Activated naive CD8-positive, alpha-beta T cell treated with anti-CD3 and anti-CD28 coated beads, Interleukin-2, amount 50 U/mL, for 24 hours (primary cell): Measurements from ENCODE around the gene NLRC3.
"Not testable (repeated sequence)": the region's sequence is repeated elsewhere in the genome, so short reads cannot be mapped to it uniquely, and the experiment has no call there.

Source experiments
- ATAC-seq: fragments of 150-1000 bp; cut with Tn5 transposase; one replicate; pipeline ENCODE4 v1.10.0; 2021
- DNase-seq: peaks from one replicate; pipeline ENCODE4 v3.0.0; 2021
- H3K27ac Mint-ChIP-seq: one replicate; pipeline ENCODE4 v1.8.0; 2021; ENCODE audit warnings: mild to moderate bottlenecking, mixed read lengths
- H3K27me3 Mint-ChIP-seq: one replicate; pipeline ENCODE4 v1.8.0; 2021; ENCODE audit warnings: mixed read lengths
- H3K36me3 Mint-ChIP-seq: one replicate; pipeline ENCODE4 v1.8.0; 2021; ENCODE audit warnings: low read depth, mixed read lengths
- H3K4me1 Mint-ChIP-seq: one replicate; pipeline ENCODE4 v1.8.0; 2021; ENCODE audit warnings: mixed read lengths
- H3K4me3 Mint-ChIP-seq: one replicate; pipeline ENCODE4 v1.8.0; 2021; ENCODE audit warnings: mild to moderate bottlenecking, moderate library complexity, mixed read lengths
- H3K9me3 Mint-ChIP-seq: one replicate; pipeline ENCODE4 v1.8.0; 2021; ENCODE audit warnings: mixed read lengths

Gene NLRC3

DNA sequence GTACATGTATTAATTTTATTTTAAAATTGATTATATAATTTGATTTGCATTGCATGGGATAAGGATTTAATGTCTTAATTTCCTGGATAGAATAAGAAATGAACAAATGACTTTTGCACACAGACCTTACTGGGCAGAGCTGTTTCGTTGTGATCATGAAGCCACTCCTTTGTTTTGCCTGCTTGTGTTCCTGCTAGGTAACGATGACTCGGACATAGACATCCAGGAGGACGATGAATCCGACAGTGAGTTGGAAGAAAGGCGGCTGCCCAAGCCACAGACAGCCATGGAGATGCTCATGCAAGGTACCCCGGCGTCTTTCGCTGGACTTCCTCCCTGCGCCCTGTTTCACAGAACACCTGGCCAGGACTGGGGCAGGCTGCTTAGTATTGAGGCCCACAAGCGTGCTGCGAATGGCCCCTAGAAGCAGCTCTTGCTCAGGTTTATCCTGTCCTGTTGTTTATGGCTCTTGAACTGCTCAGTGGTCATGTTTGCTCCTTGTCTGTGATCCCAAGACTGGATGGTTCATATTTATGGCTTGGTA is 46.8 kb downstream of the NLRC3 start:
- no peaks in the 10 kb centered on the region for H3K9me3 Mint-ChIP-seq
- no peaks in the 10 kb centered on the region for H3K4me1 Mint-ChIP-seq
- peaks cover 8% of the 10 kb centered on the region for H3K36me3 Mint-ChIP-seq
- ATAC-seq (no peak), DNase-seq (no peak)
- no peak overlapping the region for H3K4me3 Mint-ChIP-seq
- no peak overlapping the region for H3K27ac Mint-ChIP-seq
- H3K27me3 Mint-ChIP-seq: no peaks in the 10 kb centered on the region

DNA sequence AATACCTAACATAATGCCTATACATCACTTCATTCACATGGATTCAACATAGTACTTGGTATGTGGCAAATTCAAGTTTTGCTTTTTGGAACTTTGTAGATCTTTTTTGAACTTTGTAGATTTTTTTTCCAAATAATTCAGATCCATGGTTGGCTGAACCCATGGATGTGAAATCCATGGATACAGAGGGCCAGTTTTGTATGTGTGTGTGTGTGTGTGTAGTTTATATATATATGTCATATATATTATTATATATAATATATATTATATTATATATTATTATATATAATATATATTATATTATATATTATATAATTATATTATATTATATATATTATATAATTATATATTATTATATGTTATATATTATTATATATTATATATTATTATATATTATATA is 48.0 kb downstream of the NLRC3 start:
- Mint-ChIP-seq H3K4me3 (no peak overlapping the region), H3K9me3 (no peaks in the 10 kb centered on the region), H3K4me1 (no peaks in the 10 kb centered on the region), H3K27ac (no peak overlapping the region), H3K36me3 (peaks cover 8% of the 10 kb centered on the region), H3K27me3 (no peaks in the 10 kb centered on the region)
- ATAC-seq (no peak), DNase-seq (no peak)

DNA sequence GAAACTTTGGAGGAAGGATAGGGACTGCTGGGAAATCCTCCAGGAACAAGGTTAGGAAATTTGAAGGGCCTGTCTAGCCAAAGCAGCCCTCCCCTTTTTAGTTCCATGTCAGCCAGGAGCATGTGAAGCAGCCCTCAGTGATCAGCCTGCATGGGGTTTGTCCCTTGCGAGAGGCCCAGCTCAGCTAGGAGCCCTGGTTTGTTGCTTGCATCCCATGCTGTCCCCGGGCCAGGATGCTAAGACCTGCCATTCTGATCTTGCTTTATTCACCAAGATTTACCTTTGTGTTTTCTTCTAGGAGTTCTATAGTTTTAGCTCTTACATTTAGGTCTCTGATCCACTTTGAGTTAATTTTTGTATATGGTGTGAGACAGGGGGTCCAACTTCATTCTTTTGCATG is 48.8 kb downstream of the NLRC3 start:
- no peaks in the 10 kb centered on the region for H3K4me1 Mint-ChIP-seq
- no peaks in the 10 kb centered on the region for H3K9me3 Mint-ChIP-seq
- H3K36me3 Mint-ChIP-seq: peaks cover 8% of the 10 kb centered on the region
- DNase-seq: no peak
- no peak overlapping the region for H3K4me3 Mint-ChIP-seq
- no peak overlapping the region for H3K27ac Mint-ChIP-seq
- no peak for ATAC-seq
- H3K27me3 Mint-ChIP-seq: no peaks in the 10 kb centered on the region

DNA sequence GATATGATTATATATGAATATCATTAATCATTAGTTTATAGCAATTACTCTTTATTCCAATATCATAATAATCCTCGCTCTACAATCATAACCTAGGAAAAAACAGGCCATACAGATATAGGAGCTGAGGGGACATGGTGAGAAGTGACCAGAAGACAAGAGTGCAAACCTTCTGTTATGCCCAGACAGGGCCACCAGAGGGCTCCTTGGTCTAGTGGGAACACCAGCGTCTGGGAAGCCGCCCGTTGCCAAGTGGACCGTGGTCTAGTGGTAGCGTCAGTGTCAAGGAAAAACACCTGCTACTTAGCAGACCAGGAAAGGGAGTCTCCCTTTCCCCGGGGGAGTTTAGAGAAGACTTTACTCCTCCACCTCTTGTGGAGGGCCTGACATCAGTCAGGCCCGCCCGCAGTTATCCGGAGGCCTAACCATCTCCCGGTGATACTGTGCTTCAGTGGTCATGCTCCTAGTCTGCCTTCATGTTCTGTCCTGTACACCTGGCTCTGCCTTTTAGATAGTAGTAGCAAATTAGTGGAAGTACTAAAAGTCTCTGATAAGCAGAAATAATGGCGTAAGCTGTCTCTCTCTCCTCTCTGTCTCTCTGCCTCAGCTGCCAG is 49.9 kb downstream of the NLRC3 start:
- not testable (repeated sequence) for H3K27ac Mint-ChIP-seq, H3K27me3 Mint-ChIP-seq, H3K4me1 Mint-ChIP-seq, H3K9me3 Mint-ChIP-seq, ATAC-seq, H3K36me3 Mint-ChIP-seq, H3K4me3 Mint-ChIP-seq
- peak; percentile 74 for DNase-seq

DNA sequence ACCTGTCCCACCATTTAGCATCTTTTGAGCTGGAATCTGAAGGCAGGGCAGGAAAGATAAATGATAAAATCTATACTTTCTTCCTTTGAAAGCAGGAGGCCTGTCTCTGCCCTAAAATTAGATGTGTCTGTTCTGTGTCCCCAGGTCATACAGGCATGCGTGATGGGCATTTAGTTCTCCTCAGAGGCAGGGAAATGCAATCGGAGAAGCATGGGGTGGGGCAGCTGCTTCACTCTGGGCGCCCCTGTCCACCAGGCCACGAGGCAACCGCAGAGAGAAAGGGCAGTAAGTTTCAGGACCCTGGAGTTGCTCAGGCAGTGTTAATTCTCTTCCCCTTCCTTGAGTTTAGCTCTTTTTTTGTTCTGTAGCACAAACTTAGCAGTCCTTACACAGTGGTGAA is 51.3 kb downstream of the NLRC3 start:
- no peak for DNase-seq
- ATAC-seq: no peak
- Mint-ChIP-seq H3K36me3 (peaks cover 7% of the 10 kb centered on the region), H3K27ac (no peak overlapping the region), H3K27me3 (no peaks in the 10 kb centered on the region), H3K4me1 (no peaks in the 10 kb centered on the region), H3K4me3 (no peak overlapping the region), H3K9me3 (no peaks in the 10 kb centered on the region)

DNA sequence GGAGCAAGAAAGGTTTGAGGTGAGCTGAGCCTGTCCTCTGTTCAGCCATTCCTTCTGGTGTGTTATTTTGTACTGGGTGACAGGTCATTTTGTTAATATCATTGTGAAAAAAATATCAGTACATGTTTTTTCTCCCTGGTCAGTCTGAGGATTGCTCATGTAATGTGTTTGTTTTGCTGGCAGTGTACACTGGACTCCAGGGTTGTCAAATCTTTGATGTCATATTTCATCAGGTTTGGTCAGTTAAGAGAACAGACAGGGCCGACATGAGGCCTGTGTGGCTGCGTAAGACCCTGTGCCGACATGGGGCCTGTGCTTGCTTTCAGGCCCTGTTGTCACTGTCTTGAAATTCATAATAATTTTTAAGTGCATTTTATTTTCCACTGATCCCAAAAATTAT is 53.9 kb downstream of the NLRC3 start:
- no peaks in the 10 kb centered on the region for H3K9me3 Mint-ChIP-seq
- ATAC-seq (no peak), DNase-seq (no peak)
- H3K36me3 Mint-ChIP-seq: peaks cover 11% of the 10 kb centered on the region
- H3K27ac Mint-ChIP-seq: no peak overlapping the region
- H3K4me1 Mint-ChIP-seq: no peaks in the 10 kb centered on the region
- no peak overlapping the region for H3K4me3 Mint-ChIP-seq
- H3K27me3 Mint-ChIP-seq: no peaks in the 10 kb centered on the region

DNA sequence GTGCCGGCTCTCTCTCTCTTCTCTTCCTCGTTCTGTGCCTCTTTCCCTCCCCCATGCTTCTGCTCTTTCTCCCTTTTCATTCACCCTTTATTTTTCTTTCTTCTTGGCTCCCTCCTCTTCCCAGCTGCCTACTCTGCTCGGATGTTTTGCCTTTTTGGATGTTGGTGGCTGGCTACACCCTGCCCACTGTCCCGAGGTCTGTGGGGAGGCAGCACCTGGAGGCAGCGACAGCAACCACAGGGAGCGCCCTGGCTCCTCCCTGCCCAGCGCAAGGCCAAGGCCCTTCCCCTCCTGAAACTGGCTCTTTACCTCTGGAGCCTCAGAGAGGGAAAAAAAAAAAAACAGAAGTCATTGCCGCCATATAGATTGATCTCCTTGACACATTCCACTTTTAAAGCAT is 56.4 kb downstream of the NLRC3 start:
- Mint-ChIP-seq H3K4me1 (no peaks in the 10 kb centered on the region), H3K27me3 (no peaks in the 10 kb centered on the region), H3K27ac (no peak overlapping the region), H3K36me3 (peaks cover 15% of the 10 kb centered on the region), H3K4me3 (no peak overlapping the region), H3K9me3 (no peaks in the 10 kb centered on the region)
- ATAC-seq (no peak), DNase-seq (no peak)

DNA sequence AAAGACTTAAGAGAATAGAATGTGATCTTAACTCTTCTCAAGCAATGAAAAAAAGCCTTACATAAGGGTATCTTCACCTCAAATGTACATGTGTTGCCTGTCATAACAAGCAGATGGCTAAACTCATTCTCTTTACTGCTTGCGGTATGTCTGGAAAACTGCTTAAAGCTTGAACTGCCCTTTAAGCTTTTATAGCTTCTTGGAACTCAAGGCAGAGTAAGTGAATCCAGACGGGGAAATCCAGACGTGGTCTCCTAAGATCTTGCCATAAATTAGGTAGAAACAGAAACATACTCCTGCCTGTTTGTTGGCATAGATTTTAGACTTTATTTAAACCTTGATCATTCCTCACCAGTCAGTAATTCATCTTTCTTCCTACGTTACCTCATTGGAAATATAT is 56.8 kb downstream of the NLRC3 start:
- Mint-ChIP-seq H3K27me3 (no peaks in the 10 kb centered on the region), H3K36me3 (peaks cover 15% of the 10 kb centered on the region), H3K9me3 (no peaks in the 10 kb centered on the region), H3K4me1 (no peaks in the 10 kb centered on the region), H3K27ac (no peak overlapping the region), H3K4me3 (no peak overlapping the region)
- DNase-seq (no peak), ATAC-seq (no peak)

DNA sequence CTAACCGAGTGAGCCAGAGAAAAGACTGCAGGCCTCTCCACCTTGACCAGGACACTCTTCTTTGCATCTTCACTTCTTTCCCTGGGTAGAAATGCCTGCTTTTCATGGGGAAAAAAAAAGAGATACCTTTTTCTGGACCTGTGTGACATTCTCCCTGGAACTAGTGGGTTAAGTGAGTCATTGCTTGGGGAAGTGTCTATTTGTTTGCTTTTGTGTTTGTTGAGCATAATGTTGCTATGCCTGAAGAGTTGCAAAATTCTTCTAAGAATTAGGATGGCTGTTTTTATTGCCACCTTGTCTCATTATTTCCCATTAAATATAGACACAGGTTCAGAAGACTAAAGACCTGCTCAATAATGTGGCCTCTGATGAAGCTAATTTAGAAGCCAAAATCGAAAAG is 57.6 kb downstream of the NLRC3 start:
- no peaks in the 10 kb centered on the region for H3K4me1 Mint-ChIP-seq
- no peak overlapping the region for H3K4me3 Mint-ChIP-seq
- DNase-seq (no peak), ATAC-seq (no peak)
- peak overlapping the region; percentile 20 for H3K27ac Mint-ChIP-seq
- H3K9me3 Mint-ChIP-seq: no peaks in the 10 kb centered on the region
- peaks cover 15% of the 10 kb centered on the region for H3K36me3 Mint-ChIP-seq
- H3K27me3 Mint-ChIP-seq: no peaks in the 10 kb centered on the region

DNA sequence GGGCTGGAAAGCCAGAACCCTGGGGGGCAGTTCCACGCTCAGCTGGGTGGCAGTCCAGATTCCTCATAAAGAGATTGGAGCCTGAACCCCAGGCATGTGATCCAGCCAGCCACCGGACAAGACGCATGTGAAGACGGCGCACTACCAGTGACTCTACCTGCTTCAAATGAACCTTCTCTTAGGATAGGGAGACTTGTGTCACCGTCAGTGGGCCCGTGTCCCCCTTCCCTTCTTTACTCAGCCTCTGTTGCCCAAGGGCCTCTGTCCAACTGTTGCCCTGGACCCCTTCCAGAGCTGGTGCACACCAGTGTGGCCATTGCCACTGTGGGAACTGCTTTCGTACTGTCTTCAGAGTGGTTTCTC is 58.2 kb downstream of the NLRC3 start:
- peaks cover 15% of the 10 kb centered on the region for H3K36me3 Mint-ChIP-seq
- no peak for ATAC-seq

DNA sequence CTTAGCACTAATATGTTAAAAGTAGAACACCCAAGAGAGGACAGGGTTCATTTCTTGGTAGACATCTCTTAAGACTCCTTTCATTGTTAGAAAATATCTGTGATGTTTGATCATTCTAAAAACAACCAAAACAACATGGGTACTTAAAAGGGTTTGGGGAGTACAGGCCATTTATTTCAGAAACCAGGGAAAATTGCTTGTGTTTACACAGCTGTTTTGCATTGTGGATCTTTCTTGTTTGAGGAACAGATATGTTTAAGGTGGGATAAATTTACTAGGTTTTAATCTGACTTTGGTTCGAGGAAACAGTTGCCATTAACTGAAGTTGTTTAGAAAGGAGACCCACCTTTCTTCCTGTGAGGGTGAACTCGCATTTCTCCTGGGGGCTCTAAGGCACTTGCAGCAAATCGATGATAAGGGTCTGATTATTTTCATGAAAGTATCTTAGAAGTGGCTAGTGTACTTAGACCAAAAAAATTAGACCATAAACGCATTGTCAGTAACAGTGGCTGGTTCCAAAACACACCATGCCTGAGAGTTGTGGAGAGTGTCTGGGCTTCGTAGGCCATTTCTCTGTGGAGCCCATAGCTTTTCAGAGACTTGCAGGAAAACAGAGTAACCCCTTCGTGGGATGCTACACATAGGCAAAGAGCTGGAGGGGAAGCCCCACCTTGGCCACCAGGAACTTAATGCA is 58.8 kb downstream of the NLRC3 start:
- H3K4me3 Mint-ChIP-seq: no peak overlapping the region
- H3K27ac Mint-ChIP-seq: no peak overlapping the region
- H3K36me3 Mint-ChIP-seq: peaks cover 19% of the 10 kb centered on the region
- no peaks in the 10 kb centered on the region for H3K9me3 Mint-ChIP-seq
- ATAC-seq (no peak), DNase-seq (no peak)
- peaks cover 8% of the 10 kb centered on the region for H3K4me1 Mint-ChIP-seq
- H3K27me3 Mint-ChIP-seq: no peaks in the 10 kb centered on the region

More for the DNA sequence above, 58.2 kb downstream of the NLRC3 start:
- Mint-ChIP-seq H3K4me1 (peaks cover 5% of the 10 kb centered on the region), H3K4me3 (no peak overlapping the region), H3K27ac (no peak overlapping the region), H3K9me3 (no peaks in the 10 kb centered on the region), H3K27me3 (no peaks in the 10 kb centered on the region)
- DNase-seq: no peak

DNA sequence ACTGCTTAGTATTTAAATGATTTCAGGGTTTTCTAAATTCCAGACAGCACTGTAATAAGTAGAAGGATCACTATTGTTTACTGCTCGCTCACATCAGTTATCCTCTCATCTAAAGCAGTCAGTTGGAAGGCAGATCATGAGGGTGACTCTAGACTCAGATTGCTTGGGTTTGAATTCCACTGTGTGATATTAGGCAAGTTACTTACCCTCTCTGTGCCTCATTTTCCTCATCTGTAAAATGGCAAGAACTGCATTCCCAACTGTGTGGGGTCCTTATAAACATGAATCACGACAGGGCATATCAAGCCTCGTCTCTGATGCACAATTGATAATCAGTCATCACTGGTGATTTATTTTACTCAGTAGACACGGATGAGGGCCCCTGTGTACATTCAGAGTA is 61.3 kb downstream of the NLRC3 start:
- DNase-seq: no peak
- Mint-ChIP-seq H3K9me3 (no peaks in the 10 kb centered on the region), H3K4me1 (peaks cover 11% of the 10 kb centered on the region), H3K36me3 (peaks cover 20% of the 10 kb centered on the region), H3K27ac (no peak overlapping the region), H3K27me3 (no peaks in the 10 kb centered on the region), H3K4me3 (no peak overlapping the region)
- no peak for ATAC-seq

DNA sequence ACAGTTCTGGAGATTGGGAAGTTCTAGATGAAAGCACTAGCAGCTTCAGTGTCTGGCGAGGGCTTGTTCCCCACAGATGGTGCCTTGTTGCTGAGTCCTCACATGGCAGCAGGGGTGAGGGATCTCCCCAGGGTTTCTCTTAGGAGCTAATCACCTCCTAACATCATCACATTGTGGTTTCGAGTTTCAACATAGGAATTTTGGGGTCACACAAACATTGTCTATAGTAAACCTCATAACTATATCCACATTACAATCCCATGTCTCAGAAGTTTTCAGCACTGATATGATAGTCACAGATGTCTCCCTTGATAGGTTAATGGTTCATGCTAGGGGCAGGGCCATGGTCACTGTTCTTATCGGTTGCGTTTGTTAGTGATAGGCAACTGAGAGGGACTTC is 62.6 kb downstream of the NLRC3 start:
- peaks cover 25% of the 10 kb centered on the region for H3K36me3 Mint-ChIP-seq
- H3K27ac Mint-ChIP-seq: no peak overlapping the region
- no peak overlapping the region for H3K4me3 Mint-ChIP-seq
- H3K9me3 Mint-ChIP-seq: no peaks in the 10 kb centered on the region
- ATAC-seq (no peak), DNase-seq (no peak)
- peaks cover 22% of the 10 kb centered on the region for H3K4me1 Mint-ChIP-seq
- H3K27me3 Mint-ChIP-seq: no peaks in the 10 kb centered on the region

DNA sequence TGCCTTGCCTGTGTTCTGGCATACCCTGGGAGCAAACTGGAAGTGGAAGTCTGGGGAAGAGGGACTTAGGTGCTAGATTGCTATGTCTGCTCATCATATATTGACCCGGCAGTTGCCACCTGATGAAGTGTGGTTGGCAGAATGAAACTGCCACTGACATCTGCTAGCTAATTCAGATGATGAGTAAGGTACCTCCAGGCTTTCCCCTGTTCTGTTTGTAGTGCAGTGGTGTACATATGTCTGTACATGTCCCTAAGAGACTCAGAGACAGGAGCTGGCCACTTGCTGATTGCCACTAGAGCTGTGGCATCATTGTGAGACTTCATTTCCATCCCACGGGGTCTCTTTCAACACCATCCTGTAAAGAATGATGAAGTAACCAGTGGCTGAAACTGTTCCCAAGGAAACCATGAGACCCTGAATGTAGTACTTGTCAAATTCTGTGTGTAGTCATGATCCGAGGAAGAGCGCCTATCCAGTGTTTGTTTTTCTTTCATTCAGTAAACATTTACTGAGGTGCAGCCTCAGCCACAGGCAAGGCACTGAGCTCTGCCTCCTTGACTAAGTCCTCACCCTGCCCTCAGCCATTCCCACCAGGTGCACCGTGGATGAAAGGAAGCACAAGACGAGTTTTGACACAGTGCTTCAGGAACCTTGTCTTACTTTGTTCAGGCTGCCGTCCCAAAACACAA is 63.2 kb downstream of the NLRC3 start:
- DNase-seq (no peak), ATAC-seq (peak; percentile 65)
- Mint-ChIP-seq H3K27ac (no peak overlapping the region), H3K4me1 (peaks cover 28% of the 10 kb centered on the region), H3K27me3 (no peaks in the 10 kb centered on the region), H3K36me3 (peaks cover 22% of the 10 kb centered on the region), H3K4me3 (no peak overlapping the region), H3K9me3 (no peaks in the 10 kb centered on the region)
